A673 (cell line): ENCODE results near the gene SERPINE1. TPM values are rescaled to one million over a fixed set of nuclear protein-coding genes. Genes with fewer than 3 reads are reported as not detected.

Experiments
- BruUV-seq: library from RNA; stranded (reverse); fragments of 400-500 nt; replicated peaks from 2 replicates; lab custom pipeline; 2021; lab: Mats Ljungman, UMichigan
- CTCF ChIA-PET: fragments of 300-600 bp; sonication (Branson Sonifier 250); formaldehyde crosslinking; loops from one replicate; lab custom pipeline; 2022; ENCODE audit warnings: antibody characterized with exemption; lab: Charles Lee
- POLR2A ChIA-PET: fragments of 300-600 bp; sonication (Branson Sonifier 250); formaldehyde crosslinking; loops from one replicate; lab custom pipeline; 2022; ENCODE audit warnings: antibody characterized with exemption; ENCODE audit not compliant: low non-redundant PET; lab: Charles Lee
- DNase-seq: peaks from one replicate; pipeline ENCODE4 v3.0.0-alpha.2; 2015; ENCODE audit warnings: low spot score
- H3K27ac ChIP-seq: fragments of 200-600 bp; sonication (generic); 2 replicates; pipeline ENCODE4 v1.5.1; 2016; ENCODE audit warnings: mixed run types, low read depth, mild to moderate bottlenecking, mixed read lengths, antibody characterized with exemption, low read length; ENCODE audit not compliant: poor library complexity, severe bottlenecking
- H3K27me3 ChIP-seq: fragments of 200-600 bp; sonication (generic); replicated peaks from 2 replicates; pipeline ENCODE4 v1.6.1; 2017; ENCODE audit warnings: mixed run types, low read depth, mild to moderate bottlenecking, mixed read lengths, antibody characterized with exemption, low read length; ENCODE audit not compliant: insufficient read depth, poor library complexity
- H3K36me3 ChIP-seq: fragments of 200-600 bp; sonication (generic); 2 replicates; pipeline ENCODE4 v1.6.1; 2016; ENCODE audit warnings: mixed run types, mild to moderate bottlenecking, mixed read lengths, antibody characterized with exemption, low read length; ENCODE audit not compliant: insufficient read depth, poor library complexity, severe bottlenecking
- H3K4me1 ChIP-seq: fragments of 200-600 bp; sonication (generic); 2 replicates; pipeline ENCODE4 v1.6.1; 2017; ENCODE audit warnings: mixed run types, mild to moderate bottlenecking, mixed read lengths, antibody characterized with exemption, low read length; ENCODE audit not compliant: insufficient read depth, poor library complexity, severe bottlenecking
- H3K4me3 ChIP-seq: fragments of 200-600 bp; sonication (generic); 2 replicates; pipeline ENCODE4 v1.5.1; 2016; ENCODE audit warnings: low read depth, mixed run types, mild to moderate bottlenecking, mixed read lengths, low read length; ENCODE audit not compliant: poor library complexity, severe bottlenecking
- H3K9me3 ChIP-seq: fragments of 200-600 bp; sonication (generic); 2 replicates; pipeline ENCODE4 v1.6.1; 2016; ENCODE audit warnings: mixed run types, low read depth, mild to moderate bottlenecking, mixed read lengths, antibody characterized with exemption, low read length; ENCODE audit not compliant: poor library complexity, severe bottlenecking
- EZH2 ChIP-seq: fragments of 200-600 bp; sonication (generic); IDR thresholded peaks from 2 replicates; pipeline ENCODE4 v1.6.1; 2017; ENCODE audit warnings: borderline replicate concordance, low read depth, mild to moderate bottlenecking, mixed read lengths, antibody characterized with exemption, low read length; ENCODE audit not compliant: poor library complexity, severe bottlenecking
- intact Hi-C: fragments of 100-400 bp; cut with micrococcal nuclease; formaldehyde crosslinking; loops from one replicate; pipeline ENCODE4 v1.10.0; 2022; ENCODE audit not compliant: unreplicated experiment
- total RNA-seq: library from RNA; stranded (reverse); gene quantifications from 2 replicates; pipeline ENCODE4 v1.2.3, GENCODE V29; 2021
- TF ChIP-seq, protein P1 (sequence below): fragments of 300-800, 200-600 bp; sonication (generic); conservative IDR thresholded peaks from 2 replicates; pipeline ENCODE4 v1.5.1; 2017; ENCODE audit warnings: low read depth, mild to moderate bottlenecking, antibody characterized with exemption, low read length, moderate library complexity, mixed read lengths

The SERPINE1 gene
- total RNA-seq, 1 experiment from 2014 or later: 5.3 TPM

- H3K27ac ChIP-seq: no peak overlapping the region
- ChIA-PET POLR2A (no interaction called here), CTCF (no interaction called here)
- H3K27me3 ChIP-seq: no peaks in the 10 kb centered on the region
- H3K4me3 ChIP-seq: no peak overlapping the region
- DNase-seq: no peak
- H3K4me1 ChIP-seq: peaks cover 11% of the 10 kb centered on the region
- TF ChIP-seq, protein P1, sequence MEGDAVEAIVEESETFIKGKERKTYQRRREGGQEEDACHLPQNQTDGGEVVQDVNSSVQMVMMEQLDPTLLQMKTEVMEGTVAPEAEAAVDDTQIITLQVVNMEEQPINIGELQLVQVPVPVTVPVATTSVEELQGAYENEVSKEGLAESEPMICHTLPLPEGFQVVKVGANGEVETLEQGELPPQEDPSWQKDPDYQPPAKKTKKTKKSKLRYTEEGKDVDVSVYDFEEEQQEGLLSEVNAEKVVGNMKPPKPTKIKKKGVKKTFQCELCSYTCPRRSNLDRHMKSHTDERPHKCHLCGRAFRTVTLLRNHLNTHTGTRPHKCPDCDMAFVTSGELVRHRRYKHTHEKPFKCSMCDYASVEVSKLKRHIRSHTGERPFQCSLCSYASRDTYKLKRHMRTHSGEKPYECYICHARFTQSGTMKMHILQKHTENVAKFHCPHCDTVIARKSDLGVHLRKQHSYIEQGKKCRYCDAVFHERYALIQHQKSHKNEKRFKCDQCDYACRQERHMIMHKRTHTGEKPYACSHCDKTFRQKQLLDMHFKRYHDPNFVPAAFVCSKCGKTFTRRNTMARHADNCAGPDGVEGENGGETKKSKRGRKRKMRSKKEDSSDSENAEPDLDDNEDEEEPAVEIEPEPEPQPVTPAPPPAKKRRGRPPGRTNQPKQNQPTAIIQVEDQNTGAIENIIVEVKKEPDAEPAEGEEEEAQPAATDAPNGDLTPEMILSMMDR: no peak
- no peak for TF ChIP-seq EZH2
- intact Hi-C loops: loop anchor here (10.0 kb wide), 1 partner anchor 47 kb away; no protein-coding TSS in a partner anchor
- BruUV-seq: no TSS peak
- peaks cover 17% of the 10 kb centered on the region for H3K36me3 ChIP-seq
- no peaks in the 10 kb centered on the region for H3K9me3 ChIP-seq
Observed at GRCh38 chr7:101087334-101088068, 39.4 kb upstream of the SERPINE1 start.

DNA sequence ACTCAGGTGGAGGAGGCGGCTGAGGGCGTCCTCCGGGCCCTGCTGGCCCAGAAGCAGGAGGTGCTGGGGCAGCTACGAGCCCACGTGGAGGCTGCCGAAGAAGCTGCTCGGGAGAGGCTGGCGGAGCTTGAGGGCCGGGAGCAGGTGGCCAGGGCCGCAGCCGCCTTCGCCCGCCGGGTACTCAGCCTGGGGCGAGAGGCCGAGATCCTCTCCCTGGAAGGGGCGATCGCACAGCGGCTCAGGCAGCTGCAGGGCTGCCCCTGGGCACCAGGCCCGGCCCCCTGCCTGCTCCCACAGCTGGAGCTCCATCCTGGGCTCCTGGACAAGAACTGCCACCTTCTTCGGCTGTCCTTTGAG, 38.9 kb upstream of the SERPINE1 start:
- H3K27me3 ChIP-seq: no peaks in the 10 kb centered on the region
- no peak overlapping the region for H3K4me3 ChIP-seq
- ChIA-PET POLR2A (no interaction called here), CTCF (no interaction called here)
- no peak for DNase-seq
- TF ChIP-seq, protein P1: no peak
- TF ChIP-seq EZH2: no peak
- H3K9me3 ChIP-seq: no peaks in the 10 kb centered on the region
- H3K4me1 ChIP-seq: peaks cover 11% of the 10 kb centered on the region
- no TSS peak for BruUV-seq
- peaks cover 17% of the 10 kb centered on the region for H3K36me3 ChIP-seq
- intact Hi-C loops: loop anchor here (10.0 kb wide), 1 partner anchor 47 kb away; no protein-coding TSS in a partner anchor
- no peak overlapping the region for H3K27ac ChIP-seq

DNA sequence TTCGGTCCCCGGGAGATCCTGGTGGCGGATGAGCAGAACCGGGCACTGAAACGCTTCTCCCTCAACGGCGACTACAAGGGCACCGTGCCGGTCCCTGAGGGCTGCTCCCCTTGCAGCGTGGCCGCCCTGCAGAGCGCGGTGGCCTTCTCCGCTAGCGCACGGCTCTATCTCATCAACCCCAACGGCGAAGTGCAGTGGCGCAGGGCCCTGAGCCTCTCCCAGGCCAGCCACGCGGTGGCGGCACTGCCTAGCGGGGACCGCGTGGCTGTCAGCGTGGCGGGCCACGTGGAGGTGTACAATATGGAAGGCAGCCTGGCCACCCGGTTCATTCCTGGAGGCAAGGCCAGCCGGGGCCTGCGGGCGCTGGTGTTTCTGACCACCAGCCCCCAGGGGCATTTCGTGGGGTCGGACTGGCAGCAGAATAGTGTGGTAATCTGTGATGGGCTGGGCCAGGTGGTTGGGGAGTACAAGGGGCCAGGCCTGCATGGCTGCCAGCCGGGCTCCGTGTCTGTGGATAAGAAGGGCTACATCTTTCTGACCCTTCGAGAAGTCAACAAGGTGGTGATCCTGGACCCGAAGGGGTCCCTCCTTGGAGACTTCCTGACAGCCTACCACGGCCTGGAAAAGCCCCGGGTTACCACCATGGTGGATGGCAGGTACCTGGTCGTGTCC, 37.9 kb upstream of the SERPINE1 start:
- no peak for TF ChIP-seq EZH2
- TF ChIP-seq, protein P1: no peak
- intact Hi-C loops: loop anchor here (10.0 kb wide), 1 partner anchor 46 kb away; no protein-coding TSS in a partner anchor
- no peaks in the 10 kb centered on the region for H3K9me3 ChIP-seq
- DNase-seq: no peak
- peaks cover 17% of the 10 kb centered on the region for H3K36me3 ChIP-seq
- H3K27ac ChIP-seq: no peak overlapping the region
- no peak overlapping the region for H3K4me3 ChIP-seq
- POLR2A ChIA-PET: interaction anchor here (0.7 kb wide), 1 partner anchor 12 kb away, joined by 5 read pairs; no protein-coding TSS in a partner anchor
- peaks cover 11% of the 10 kb centered on the region for H3K4me1 ChIP-seq
- no TSS peak for BruUV-seq
- no peaks in the 10 kb centered on the region for H3K27me3 ChIP-seq
- CTCF ChIA-PET: no interaction called here
